ENCODE data around the gene LTBP2.

The LTBP2 gene

GRCh38 chr14:74491956-74492775 is 119.9 kb downstream of the LTBP2 start:
- DNase-seq (ENCODE audit: low spot score): no peak
- no peak for FAIRE-seq

DNA sequence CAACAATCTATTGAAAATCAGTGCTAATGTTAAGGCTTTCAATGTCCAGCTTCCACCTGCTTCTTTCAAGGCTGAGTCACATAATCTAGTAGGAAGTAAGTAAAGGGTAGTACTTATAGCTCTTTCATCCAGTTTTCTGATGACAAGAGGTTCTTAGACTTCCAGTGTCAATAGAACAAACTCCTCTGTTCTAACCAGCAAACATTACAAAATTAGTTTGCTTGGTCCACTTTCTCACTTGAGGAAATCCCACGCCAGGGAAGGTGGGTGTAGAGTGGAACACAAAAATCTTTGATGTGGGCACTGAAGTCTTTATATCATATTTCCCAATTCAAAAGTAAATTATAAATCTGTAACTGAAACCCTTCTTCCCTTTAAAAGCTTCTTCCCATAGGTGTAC is 121.6 kb downstream of the LTBP2 start:
- FAIRE-seq: no peak
- DNase-seq (ENCODE audit: low spot score): no peak

DNA sequence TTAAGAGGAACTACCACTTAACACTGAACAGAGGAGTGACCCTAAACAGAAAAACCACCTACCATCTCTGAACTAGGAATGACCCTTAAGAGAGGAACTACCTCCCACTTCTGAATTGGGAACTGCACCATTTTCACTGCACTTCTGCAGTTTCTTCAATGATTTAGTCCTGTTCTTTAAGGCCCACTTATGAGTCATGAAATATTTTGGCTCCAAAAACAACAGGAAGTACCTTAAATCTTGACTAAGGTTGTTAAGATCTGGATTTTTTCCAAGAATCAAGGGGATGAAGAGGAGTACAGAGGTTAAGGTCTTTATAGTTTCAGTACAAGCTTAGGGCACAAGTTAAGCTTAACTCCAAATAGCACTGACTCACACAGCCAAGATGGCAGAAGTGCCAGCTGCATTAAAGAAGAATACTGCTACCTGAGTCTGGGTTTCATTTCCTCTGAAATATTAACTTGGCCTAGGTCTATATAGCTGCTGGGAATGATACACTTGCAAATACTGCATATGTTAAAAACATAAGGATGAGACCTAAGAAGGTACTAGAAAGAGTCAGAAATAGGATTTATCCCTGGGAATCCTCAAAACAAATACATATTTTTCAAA is 123.1 kb downstream of the LTBP2 start:
- FAIRE-seq (peak; percentile 75), DNase-seq (ENCODE audit: low spot score) (peak; percentile 79)

GRCh38 chr14:74486164-74486563 is 125.9 kb downstream of the LTBP2 start:
- no peak for FAIRE-seq
- no peak for DNase-seq (ENCODE audit: low spot score)

- DNase-seq (ENCODE audit: low spot score) (no peak), FAIRE-seq (no peak)
Measured at GRCh38 chr14:74483321-74483720, 128.7 kb downstream of the LTBP2 start.

DNA sequence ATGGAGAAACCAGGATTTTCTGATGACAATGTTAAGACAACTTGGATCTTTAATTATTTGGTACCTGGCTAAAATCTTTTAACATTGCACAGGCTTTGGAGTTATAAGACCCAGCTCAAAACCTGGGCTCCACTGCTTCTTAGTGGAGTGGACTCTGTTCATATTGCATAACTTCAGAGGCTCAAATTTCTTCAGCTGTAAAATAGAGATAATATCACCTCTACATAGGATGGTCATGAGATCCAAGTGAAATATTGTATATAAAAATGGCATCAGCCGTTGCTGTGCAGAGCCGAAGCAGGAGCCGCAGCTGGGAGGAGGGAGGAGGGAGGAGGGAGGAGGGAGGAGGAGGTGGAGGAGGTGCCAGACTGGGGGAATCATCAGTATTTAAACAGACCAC is 129.5 kb downstream of the LTBP2 start:
- no peak for FAIRE-seq
- DNase-seq (ENCODE audit: low spot score): no peak

DNA sequence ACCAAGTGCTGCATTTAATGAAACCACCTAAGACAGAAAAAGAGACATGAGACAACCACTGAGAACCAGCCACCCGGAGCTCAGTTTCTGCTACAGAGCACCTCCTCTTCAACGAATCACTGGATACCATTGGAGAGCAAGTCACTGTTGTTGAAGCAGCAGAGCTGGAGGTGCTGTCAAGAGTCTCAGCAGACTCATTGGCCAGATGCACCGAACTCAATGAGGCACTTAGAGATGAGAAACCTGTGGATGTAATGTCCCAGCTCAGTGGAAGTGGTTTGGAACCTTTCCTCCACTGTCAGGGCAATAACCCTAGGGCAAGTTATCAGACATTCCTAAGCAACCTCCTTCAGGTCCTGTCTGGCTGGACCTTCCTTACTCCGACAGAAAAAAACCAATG is 132.0 kb downstream of the LTBP2 start:
- DNase-seq (ENCODE audit: low spot score) (no peak), FAIRE-seq (no peak)

DNA sequence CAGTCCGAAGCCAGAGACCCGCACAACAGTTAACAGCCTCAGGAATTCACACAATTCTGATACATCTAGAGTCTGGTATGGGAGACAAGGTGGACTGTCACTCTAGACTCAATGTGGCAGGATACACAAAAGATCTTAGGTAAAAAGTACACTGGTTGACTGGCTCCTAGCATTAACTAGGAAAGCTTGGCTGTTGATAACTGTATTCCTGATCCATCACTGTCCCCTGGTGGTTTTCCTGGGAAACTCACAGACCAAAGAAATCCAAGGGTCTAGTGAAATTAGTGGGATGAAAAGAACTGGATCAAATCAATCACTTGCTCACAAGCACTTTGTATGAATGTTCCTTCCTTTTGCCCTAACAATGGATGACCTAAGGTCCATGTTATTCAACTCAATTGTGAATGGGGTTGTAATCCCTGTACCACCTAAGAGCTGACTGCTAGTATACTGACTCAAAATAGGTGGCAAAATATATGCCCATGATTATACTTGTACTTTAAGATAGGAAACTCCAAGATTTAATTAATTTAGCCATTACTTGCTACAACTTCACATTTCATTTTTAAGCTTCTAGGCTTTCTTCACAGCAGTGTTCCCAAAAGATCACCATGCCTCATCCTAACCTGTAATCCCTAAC is 132.9 kb downstream of the LTBP2 start:
- no peak for FAIRE-seq
- DNase-seq (ENCODE audit: low spot score): no peak

- DNase-seq (ENCODE audit: low spot score) (no peak), FAIRE-seq (no peak)
Measured at GRCh38 chr14:74476607-74477006, 135.4 kb downstream of the LTBP2 start.

GRCh38 chr14:74476107-74476506 is 135.9 kb downstream of the LTBP2 start:
- no peak for DNase-seq (ENCODE audit: low spot score)
- FAIRE-seq: no peak

DNA sequence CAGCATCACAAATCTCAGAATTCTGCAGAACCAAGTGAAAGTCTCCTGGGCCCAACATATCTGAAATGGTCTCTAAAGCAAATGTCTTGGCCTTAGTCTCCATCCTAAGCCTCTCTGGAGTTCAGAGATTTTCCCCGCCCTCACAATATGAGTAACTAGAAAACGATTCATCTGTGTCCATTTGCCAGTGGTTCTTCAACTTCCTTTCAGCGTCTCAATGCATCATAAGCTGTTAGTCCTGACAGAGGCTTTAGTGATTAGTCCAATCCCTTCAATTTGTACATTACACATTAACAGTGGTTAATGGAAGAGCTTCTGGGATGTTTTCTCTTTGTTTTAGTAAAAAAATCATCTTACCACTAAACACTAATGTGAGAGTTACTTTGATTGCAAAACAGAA is 136.4 kb downstream of the LTBP2 start:
- FAIRE-seq (peak; percentile 52), DNase-seq (ENCODE audit: low spot score) (peak; percentile 53)

GRCh38 chr14:74474376-74474775 is 137.7 kb downstream of the LTBP2 start:
- no peak for FAIRE-seq
- no peak for DNase-seq (ENCODE audit: low spot score)

DNA sequence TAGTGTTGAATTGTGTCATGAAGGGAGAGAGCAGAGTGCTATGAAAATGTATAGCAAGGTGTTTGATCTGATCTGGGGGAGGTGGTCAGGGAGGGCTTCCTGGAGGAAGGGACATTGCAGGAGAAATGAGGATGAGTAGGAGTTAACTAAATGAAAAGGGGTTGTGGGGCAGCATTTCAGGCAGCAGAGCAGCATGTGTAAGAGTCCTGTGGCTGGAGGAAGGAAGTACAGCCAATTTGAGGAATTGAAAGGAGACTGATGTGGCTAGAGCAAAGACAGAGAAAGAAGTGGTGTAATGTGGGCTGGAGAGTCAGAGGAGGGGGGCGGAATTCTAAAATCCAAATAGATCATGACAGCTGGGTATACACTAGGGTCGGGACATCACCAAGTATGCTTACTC is 139.4 kb downstream of the LTBP2 start:
- FAIRE-seq (no peak), DNase-seq (ENCODE audit: low spot score) (no peak)

- DNase-seq (ENCODE audit: low spot score): no peak
- FAIRE-seq: no peak
Measured at GRCh38 chr14:74469548-74470518, 142.2 kb downstream of the LTBP2 start.

DNA sequence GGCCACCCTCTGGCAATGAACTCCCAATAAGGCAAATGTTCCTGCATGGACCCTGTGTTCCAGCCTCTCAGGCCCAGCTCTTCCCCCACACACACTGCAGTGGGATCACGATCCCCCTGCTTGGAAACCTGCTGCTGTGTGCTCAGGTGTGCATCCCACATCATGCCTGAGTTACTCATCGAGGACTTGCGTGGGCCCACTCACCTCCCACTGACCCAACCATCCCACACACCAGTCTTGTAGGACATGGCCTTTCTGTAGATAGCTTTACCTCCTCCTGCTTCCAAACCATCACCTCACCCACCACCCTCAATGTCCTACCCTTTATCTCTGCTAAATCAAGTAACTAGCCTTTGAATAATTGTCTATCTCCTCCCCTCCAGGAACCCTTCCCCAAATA is 143.5 kb downstream of the LTBP2 start:
- no peak for DNase-seq (ENCODE audit: low spot score)
- FAIRE-seq: no peak

- FAIRE-seq: no peak
Measured at GRCh38 chr14:74465335-74465734, 146.7 kb downstream of the LTBP2 start.

GRCh38 chr14:74464785-74465184 is 147.3 kb downstream of the LTBP2 start:
- DNase-seq (ENCODE audit: low spot score) (no peak), FAIRE-seq (no peak)

More at GRCh38 chr14:74465335-74465734, 146.7 kb downstream of the LTBP2 start:
- no peak for DNase-seq (ENCODE audit: low spot score)

GRCh38 chr14:74463697-74464096 is 148.3 kb downstream of the LTBP2 start:
- DNase-seq (ENCODE audit: low spot score) (no peak), FAIRE-seq (no peak)

DNA sequence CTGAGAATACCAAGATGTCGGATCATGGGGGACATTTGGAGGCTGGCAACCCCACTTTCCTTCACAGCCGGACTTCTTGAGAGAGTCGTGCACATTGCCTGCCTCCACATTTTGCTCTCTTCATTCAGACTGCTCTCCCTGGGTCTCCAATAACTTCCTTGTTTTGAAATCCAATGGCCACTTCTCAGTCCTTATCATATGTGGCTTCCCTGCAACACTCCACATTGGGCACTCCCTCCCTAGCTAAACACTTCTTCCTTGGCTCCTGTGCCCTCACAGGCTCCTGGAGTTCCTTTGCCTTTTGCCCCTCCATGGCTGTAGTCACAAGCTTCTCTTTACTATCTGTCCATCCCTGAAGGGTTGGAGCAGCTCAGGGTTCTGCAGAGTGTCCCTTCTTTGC is 149.0 kb downstream of the LTBP2 start:
- DNase-seq (ENCODE audit: low spot score) (no peak), FAIRE-seq (no peak)

DNA sequence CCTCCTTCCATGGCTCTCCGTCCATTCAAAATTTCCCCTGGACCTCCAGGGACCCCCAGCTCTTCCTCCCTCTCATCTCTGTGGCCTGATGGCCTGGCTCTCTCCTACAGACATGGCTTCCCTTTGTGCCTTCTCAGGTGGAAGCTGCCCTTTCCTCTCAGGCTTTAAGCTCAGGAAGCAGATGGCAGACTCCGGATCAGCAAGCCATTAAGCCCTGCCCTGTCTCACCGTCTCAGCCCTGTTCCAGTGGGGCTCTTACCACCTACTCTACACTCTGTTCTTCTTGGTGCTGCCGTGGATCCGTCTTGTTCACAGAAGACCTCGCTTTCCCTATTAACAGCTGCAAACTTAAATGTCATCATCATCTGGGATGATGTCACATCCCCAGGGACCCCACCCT is 152.1 kb downstream of the LTBP2 start:
- no peak for DNase-seq (ENCODE audit: low spot score)
- no peak for FAIRE-seq

- FAIRE-seq (no peak), DNase-seq (ENCODE audit: low spot score) (peak; percentile 9)
Measured at GRCh38 chr14:74459289-74459946, 152.6 kb downstream of the LTBP2 start.
